ENCODE measurements around the gene AHRR.

The AHRR gene

DNA sequence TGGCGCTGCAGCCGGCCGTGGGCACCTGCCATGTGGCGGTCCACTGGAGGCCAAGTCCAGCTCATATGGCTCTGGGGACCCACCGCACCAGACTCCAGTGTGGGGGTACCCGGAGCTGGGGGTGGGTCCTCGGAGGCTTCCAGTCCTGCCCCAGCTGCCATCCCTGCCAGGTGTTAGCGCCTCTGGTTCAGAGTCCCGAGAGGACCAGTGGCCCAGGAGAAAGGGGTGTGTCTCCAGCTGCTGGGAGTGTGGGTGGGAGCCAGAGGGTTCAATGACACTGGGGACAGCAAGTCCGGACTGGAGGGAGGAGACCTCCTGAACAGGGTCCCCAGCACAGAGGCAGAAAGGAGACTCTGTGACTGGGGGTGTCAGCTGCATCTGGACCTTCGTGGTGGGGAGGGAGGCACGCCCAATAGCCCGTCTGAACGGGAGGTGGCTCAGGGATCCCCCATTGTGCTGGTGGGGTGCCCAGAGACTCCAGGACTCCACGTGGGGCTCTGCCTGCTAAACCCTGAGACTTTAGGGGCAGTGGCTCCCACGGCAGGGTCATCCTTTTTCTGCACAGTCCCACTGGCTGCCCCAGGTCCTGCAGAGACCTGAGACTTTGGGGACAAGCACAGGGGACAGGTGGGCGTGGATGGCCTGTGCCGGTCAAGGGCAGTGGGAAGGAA, 2.4 kb upstream of the AHRR start:
- peaks cover 38 to 68% of the 10 kb centered on the region in 2 donors for H3K4me1 Mint-ChIP-seq
- ATAC-seq (replicated peaks) (no peak), DNase-seq (no peak)
- H3K36me3 Mint-ChIP-seq: peaks cover 55 to 57% of the 10 kb centered on the region in 2 donors
- H3K9me3 Mint-ChIP-seq: peaks cover 0 to 1% of the 10 kb centered on the region in 2 donors
- peak overlapping the region; percentile 50 to 66 for H3K4me3 Mint-ChIP-seq
- H3K27me3 Mint-ChIP-seq: peaks cover 18 to 21% of the 10 kb centered on the region in 2 donors
- H3K27ac Mint-ChIP-seq: no peak overlapping the region

DNA sequence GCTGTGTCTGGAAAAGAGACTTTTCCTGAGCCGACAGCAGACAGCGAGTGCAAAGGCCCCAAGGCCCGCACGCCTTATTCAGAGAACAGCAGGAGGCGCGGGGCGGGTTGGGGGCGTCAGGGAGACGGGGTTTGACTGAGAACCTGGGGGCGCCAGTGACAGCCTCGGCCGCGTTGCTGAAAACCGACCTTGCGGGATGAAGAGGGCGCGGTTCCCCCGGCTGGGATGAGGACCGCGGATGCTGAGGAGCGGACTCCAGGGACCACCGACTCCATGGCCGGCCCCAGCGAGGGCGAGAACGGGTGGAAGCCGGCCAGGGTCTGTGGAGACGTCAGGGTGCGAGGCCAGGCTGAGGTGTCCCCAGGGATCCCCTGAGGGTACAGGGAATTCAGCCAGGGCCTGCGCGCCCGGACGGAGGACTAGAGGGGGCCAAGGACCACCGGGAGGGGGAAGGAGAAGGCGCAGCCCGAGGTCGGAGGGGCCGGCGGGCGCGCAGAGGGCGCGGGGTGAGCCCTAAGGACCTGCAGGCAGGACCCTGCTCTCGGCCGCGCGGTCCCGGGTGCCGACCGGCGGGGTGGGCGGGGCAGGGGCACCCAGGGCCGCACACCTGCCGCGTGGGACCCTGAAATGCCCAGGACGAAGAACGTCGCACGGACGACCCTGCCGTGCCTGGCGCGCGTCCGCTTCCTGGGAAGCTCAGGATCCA, 837 bp upstream of the AHRR start:
- H3K4me1 Mint-ChIP-seq: peaks cover 30 to 62% of the 10 kb centered on the region in 2 donors
- peaks cover 56 to 58% of the 10 kb centered on the region in 2 donors for H3K36me3 Mint-ChIP-seq
- peak overlapping the region; percentile 91 to 92 for H3K4me3 Mint-ChIP-seq
- ATAC-seq (replicated peaks) (peak; percentile 8 to 10), DNase-seq (no peak)
- peak overlapping the region; percentile 91 for H3K27ac Mint-ChIP-seq
- peaks cover 26 to 27% of the 10 kb centered on the region in 2 donors for H3K27me3 Mint-ChIP-seq
- H3K9me3 Mint-ChIP-seq: peaks cover 0 to 3% of the 10 kb centered on the region in 2 donors

DNA sequence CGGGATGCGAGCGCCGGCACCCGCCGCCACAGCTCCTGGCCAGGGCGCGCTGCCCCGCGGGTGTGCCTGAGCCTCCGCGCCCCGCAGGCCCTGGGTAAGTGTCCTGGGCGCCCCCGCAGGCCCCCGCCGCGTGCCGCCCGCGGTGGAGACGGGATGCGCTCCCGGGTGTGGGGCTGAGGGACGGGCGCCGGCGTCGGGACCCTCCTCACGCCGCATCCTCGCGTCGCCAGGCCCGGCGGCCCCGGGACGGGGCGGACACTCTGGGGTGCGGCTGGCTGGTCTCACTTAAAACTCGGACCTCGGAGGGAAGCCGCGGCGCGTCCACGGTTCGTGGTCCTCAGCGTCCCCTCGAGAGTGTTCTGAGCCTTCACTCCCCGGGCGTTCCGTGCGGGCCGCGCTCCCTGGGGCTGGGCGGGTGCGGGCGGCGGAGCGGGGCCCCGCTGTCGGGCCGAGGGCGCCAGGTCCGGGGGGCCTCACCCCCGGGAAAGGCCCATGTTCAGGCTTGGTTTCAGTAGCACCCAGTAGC, 275 bp downstream of the AHRR start:
- no peak for DNase-seq
- Mint-ChIP-seq H3K4me3 (peak overlapping the region; percentile 63 to 84), H3K27me3 (peaks cover 26 to 34% of the 10 kb centered on the region in 2 donors), H3K27ac (peak overlapping the region; percentile 65), H3K9me3 (peaks cover 0 to 5% of the 10 kb centered on the region in 2 donors), H3K4me1 (peaks cover 19 to 58% of the 10 kb centered on the region in 2 donors), H3K36me3 (peaks cover 55 to 56% of the 10 kb centered on the region in 2 donors)
- peak; percentile 7 to 17 for ATAC-seq (replicated peaks)

DNA sequence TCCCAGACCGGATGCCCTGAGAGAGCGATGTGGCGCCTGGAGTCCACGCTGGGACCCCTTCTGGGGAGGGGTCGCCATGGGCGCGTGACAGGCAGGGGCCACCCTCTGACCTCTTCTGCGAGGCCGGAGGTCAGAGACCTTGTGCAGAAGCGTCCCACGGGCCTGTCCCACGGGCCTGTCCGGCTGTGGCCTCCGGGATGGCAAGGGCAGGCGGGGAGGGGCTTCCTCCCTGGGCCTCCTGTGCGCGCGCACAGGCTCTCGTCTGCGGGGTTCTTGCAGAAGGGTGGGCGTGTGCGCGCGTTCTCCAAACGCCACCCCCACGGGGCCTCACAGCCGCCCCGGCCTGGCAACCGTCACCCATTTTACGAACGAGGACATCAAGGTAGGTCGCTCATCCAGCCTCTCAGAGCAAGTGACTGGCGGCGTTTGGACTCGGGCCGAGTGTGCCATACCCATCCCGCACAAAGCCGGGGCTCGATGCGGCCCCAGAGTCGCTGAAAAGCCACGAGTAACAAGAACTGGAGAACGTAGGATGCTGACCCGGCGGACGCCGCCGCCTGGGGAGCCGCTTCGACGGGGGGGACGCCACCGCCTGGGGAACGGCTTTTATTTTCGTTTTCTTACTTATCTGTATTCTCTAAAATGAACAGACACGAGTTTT, 897 bp downstream of the AHRR start:
- Mint-ChIP-seq H3K27me3 (peaks cover 26 to 34% of the 10 kb centered on the region in 2 donors), H3K4me1 (peaks cover 14 to 52% of the 10 kb centered on the region in 2 donors), H3K27ac (peak overlapping the region; percentile 65), H3K9me3 (peaks cover 0 to 5% of the 10 kb centered on the region in 2 donors), H3K4me3 (peak overlapping the region; percentile 63 to 84), H3K36me3 (peaks cover 54 to 55% of the 10 kb centered on the region in 2 donors)
- DNase-seq (no peak), ATAC-seq (replicated peaks) (peak; percentile 23 to 28)

DNA sequence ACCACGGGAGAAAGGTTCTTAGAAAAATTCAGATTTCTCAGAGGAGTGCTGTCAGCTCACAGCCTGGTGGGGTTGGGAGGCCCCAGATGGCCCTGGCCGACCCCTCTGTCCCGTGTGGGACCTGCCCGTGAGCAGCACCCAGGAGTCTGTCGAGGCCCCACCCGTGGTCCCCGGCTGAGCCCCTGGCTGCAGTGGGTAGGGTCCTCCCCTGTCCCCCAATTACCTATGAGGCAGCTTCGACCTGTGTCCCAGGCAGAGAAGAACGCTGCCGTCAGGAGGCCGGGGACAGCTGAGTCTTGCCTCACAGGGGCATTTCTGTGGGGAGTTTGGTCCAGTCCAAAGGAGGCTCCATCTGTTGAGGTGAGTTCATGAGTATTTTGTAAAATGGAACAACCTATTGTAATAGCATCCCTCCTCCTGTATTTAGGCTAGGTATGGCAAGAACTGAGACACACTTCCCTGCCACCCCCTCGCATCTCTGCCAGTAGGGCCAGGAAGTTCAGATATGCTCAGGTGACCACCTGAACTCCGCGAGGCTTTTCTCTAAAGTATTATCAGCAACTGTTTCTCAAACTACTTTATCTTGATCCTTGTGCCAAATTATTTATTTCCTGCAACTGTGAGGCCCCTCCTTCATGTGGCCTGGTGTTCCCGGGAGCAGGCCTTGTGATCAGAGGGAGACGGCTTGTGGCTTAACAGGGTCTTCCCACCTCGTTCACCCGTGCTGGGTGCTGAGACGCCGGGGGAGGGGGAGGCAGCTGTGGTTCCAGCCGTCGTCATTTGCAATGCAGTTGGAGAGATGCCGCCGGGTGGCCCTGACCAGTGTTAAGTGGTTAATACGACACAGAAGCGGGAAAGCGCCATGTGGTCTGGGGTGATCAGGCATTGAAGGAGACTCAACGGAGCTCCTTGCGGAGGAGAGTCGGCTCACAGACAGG, 1.7 kb downstream of the AHRR start:
- Mint-ChIP-seq H3K36me3 (peaks cover 56 to 57% of the 10 kb centered on the region in 2 donors), H3K27me3 (peaks cover 26 to 34% of the 10 kb centered on the region in 2 donors), H3K27ac (no peak overlapping the region), H3K4me3 (peak overlapping the region; percentile 63 to 84), H3K9me3 (peaks cover 0 to 5% of the 10 kb centered on the region in 2 donors), H3K4me1 (peaks cover 15 to 48% of the 10 kb centered on the region in 2 donors)
- DNase-seq (no peak), ATAC-seq (replicated peaks) (no peak)

DNA sequence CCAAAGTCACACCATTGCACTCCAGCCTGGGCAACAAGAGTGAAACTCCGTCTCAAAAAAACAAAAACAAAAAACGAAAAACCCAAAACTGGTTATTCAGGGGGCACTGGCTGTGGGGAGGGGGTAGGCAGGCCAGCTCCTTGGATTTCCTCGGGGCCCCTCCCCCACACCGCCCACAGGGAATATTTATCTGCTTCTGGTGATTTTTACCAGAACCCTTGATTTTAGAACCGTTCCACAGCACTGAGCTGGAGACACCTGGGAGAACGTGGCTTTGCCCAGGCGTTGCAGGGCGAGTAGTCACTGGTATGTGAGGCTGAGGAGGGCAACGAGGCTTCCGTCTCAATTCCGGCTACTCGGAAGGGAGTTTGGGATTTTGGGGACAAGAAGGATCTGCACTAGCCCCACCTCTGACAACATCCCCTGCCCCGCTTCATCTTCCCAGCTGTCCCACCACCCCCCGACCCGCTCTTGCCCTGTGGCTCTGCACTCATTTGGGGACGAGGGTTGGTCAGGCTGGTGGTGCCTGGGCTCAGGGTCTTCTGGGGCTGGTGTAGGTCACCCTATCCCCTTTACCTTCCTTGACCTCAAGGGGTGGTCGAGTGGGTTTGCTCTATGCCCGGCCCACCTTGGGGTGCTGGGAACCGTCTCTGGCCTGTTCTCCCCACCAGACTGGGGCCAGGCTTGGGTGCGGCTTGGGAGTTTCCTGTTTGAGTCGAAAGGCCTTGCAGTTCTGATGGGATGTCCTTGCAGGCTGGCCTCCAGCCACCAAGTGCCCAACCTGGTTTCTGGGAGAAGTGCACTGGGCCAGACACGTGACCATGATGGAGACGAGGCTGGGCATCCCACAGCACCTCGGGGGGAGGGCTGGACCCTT, 3.5 kb downstream of the AHRR start:
- Mint-ChIP-seq H3K4me1 (peaks cover 14 to 50% of the 10 kb centered on the region in 2 donors), H3K36me3 (peaks cover 59 to 63% of the 10 kb centered on the region in 2 donors), H3K27ac (no peak overlapping the region), H3K4me3 (peak overlapping the region; percentile 8 to 14), H3K9me3 (peaks cover 0 to 5% of the 10 kb centered on the region in 2 donors), H3K27me3 (peaks cover 19 to 24% of the 10 kb centered on the region in 2 donors)
- ATAC-seq (replicated peaks): no peak
- no peak for DNase-seq

DNA sequence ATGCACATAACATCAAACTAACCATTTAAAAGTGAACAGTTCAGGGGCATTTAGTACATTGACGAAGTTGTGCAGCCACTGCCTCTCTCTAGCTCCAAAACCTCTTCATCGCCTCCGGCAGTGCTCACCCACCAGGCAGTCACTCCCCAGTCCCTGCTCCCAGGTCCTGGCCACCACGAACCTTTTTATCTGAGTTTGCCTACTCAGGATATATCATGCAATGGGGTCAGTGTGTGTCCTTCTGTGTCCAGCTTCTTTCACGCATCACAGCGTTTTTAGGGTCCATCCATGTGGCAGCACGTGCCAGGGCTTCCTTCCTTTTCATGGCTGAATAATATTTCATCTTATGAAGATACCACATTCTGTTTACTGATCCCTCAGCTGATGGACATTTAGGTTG, 4.6 kb downstream of the AHRR start:
- H3K9me3 Mint-ChIP-seq: peaks cover 0 to 7% of the 10 kb centered on the region in 2 donors
- ATAC-seq (replicated peaks): no peak
- H3K4me1 Mint-ChIP-seq: peaks cover 12 to 51% of the 10 kb centered on the region in 2 donors
- peaks cover 63 to 66% of the 10 kb centered on the region in 2 donors for H3K36me3 Mint-ChIP-seq
- peaks cover 13 to 18% of the 10 kb centered on the region in 2 donors for H3K27me3 Mint-ChIP-seq
- no peak overlapping the region for H3K4me3 Mint-ChIP-seq
- no peak for DNase-seq
- no peak overlapping the region for H3K27ac Mint-ChIP-seq

DNA sequence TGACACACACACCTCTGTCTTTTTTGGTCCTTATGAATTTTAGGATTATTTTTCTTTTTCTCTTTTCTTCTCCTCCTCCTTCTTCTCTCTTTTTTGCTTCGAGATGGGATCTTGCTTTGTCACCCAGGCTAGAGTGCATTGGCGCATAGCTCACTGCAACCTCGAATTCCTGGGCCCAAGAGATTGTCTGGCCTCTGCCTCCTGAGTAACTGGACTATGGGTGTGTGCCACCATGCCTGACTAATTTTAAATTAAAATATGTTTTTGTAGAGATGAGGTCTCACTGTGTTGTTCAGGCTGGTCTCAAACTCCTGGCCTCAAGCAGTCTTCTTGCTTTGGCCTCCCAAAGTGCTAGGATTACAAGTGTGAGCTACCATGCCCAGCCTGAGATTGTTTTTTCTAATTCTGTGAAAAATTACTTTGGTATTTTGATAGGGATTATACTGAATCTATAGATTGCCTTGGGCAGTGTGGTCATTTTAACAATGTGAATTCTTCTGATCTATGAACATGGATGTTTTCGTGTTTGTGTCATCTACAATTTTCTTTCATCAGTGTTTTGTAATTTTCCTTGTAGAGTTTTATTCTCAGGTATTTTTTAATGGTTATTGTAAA, 7.7 kb downstream of the AHRR start:
- H3K36me3 Mint-ChIP-seq: peaks cover 60 to 72% of the 10 kb centered on the region in 2 donors

DNA sequence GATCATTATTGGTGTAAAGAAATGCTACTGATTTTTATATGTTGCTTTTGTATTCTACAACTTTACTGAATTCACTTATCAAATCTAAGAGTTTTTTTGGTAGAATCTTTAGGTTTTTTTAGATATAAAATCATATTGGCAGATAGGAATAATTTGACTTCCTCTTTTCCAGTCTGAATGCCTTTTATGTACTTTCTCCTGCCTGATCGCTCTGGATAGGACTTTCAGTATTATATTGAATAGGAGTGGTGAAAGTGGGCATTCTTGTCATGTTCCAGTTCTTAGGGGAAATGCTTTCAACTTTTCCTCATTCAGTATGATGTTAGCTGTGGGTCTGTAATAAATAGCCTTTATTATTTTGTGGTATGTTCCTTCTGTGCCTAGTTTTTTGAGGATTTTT, 8.3 kb downstream of the AHRR start:
- Mint-ChIP-seq H3K27ac (no peak overlapping the region), H3K4me1 (peaks cover 21 to 58% of the 10 kb centered on the region in 2 donors), H3K27me3 (peaks cover 9 to 34% of the 10 kb centered on the region in 2 donors), H3K9me3 (peaks cover 0 to 5% of the 10 kb centered on the region in 2 donors), H3K36me3 (peaks cover 64 to 76% of the 10 kb centered on the region in 2 donors), H3K4me3 (no peak overlapping the region)
- no peak for ATAC-seq (replicated peaks)
- no peak for DNase-seq

More for the DNA sequence above, 7.7 kb downstream of the AHRR start:
- Mint-ChIP-seq H3K27me3 (peaks cover 9 to 30% of the 10 kb centered on the region in 2 donors), H3K4me1 (peaks cover 17 to 53% of the 10 kb centered on the region in 2 donors), H3K27ac (no peak overlapping the region), H3K4me3 (no peak overlapping the region), H3K9me3 (peaks cover 0 to 5% of the 10 kb centered on the region in 2 donors)
- DNase-seq (no peak), ATAC-seq (replicated peaks) (no peak)

DNA sequence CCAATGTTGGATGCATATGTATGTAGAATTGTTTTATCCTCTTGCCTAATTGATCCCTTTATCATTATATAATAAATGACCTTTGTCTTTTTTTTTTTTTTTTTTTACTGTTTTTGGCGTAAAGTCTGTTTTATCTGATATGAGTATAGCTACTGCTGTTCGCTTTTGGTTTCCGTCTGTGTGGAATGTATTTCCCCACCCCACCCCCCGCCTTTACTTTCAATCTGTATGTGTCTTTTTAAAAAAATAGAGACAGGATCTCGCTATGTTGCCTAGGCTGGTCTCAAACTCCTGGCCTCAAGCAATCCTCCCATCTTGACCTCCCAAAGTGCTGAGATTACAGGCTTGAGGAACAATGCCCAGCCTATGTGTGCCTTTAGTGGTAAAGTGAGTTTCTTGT, 11.3 kb downstream of the AHRR start:
- H3K4me3 Mint-ChIP-seq: no peak overlapping the region
- peak in 1 of 2 donors; percentile 42 for ATAC-seq (replicated peaks)
- H3K4me1 Mint-ChIP-seq: peaks cover 28 to 66% of the 10 kb centered on the region in 2 donors
- H3K36me3 Mint-ChIP-seq: peaks cover 57 to 71% of the 10 kb centered on the region in 2 donors
- peaks cover 0 to 2% of the 10 kb centered on the region in 2 donors for H3K9me3 Mint-ChIP-seq
- no peak overlapping the region for H3K27ac Mint-ChIP-seq
- peaks cover 9 to 25% of the 10 kb centered on the region in 2 donors for H3K27me3 Mint-ChIP-seq
- DNase-seq: no peak

DNA sequence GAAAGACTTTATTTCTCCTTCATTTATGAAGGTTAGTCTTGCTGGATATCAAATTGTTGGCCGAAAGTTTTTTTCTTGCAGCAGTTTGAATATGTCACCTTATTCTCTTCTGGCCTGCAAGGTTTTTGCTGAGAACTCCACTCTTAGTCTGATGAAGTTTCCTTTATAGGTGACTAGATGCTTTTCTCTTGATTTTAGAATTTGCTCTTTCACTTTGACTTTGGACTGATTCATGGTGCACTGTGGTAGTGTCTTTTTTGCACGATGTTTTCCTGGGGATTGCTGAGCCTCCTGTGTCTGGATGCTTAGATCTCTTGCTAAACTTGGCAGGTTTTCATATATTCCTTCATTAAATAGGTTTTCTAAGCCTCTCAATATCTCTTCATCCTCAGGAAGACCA, 12.4 kb downstream of the AHRR start:
- H3K36me3 Mint-ChIP-seq: peaks cover 57 to 70% of the 10 kb centered on the region in 2 donors
- peaks cover 9 to 25% of the 10 kb centered on the region in 2 donors for H3K27me3 Mint-ChIP-seq
- no peak for ATAC-seq (replicated peaks)
- H3K4me3 Mint-ChIP-seq: no peak overlapping the region
- peaks cover 0 to 2% of the 10 kb centered on the region in 2 donors for H3K9me3 Mint-ChIP-seq
- no peak for DNase-seq
- peaks cover 24 to 60% of the 10 kb centered on the region in 2 donors for H3K4me1 Mint-ChIP-seq
- H3K27ac Mint-ChIP-seq: no peak overlapping the region

Data from stimulated activated naive B cell treated with anti-CD40 and anti-IgM and Interleukin-4, amounts not matched to agents 10 μg/mL and 1 μg/mL and 100 μg/mL, for 72 hours (primary cell).